H4 (cell line): ENCODE results near the gene GPR132. TPM values are rescaled to one million over a fixed set of nuclear protein-coding genes. Genes with fewer than 3 reads are reported as not detected.

Experiments used
- DNase-seq: peaks from one replicate; pipeline ENCODE4 v3.0.0-alpha.2; 2015; ENCODE audit warnings: low spot score
- total RNA-seq: library from RNA; depleted of rRNA; stranded (reverse); fragments of >200 nt; shearing (Covaris generic); gene quantifications from 2 replicates; pipeline ENCODE4 v1.2.3, GENCODE V29; 2014

Gene GPR132
- total RNA-seq, 1 experiment from 2014 or later, result 0.10 TPM

DNA sequence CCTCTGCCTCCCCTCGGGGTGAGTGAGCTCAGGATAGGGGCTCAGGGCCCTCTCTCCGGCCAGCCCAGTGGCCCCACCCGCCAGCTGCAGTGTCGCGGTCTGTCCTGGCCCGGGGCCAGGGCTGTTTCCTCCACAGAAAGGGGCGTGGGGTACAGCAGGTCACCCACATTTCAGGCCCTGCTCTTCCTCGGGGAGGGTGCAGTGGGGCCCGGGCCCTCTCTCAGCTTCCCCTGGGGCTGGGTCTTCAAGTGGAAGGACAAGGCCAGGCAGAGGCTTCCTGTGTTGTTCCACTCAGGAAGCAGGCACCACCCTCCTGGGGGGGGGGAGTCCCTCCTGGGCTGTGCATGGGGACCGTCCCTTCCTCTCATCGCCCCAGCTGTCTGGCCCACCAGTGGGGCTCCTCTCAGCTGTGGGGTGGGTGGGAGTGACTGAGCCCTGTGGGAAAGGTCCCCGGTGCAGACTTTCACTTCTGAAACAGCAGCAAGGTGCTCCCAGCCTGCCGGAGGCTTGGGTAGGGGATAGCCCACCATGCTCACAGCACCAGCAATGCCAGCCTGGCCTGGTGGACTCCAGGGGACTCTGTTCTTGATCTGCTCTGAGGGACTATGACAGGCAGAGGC is 3.7 kb downstream of the GPR132 start:
- no peak for DNase-seq

- no peak for DNase-seq
These were observed 4.3 kb downstream of the GPR132 start for GRCh38 chr14:105060751-105061427.

DNA sequence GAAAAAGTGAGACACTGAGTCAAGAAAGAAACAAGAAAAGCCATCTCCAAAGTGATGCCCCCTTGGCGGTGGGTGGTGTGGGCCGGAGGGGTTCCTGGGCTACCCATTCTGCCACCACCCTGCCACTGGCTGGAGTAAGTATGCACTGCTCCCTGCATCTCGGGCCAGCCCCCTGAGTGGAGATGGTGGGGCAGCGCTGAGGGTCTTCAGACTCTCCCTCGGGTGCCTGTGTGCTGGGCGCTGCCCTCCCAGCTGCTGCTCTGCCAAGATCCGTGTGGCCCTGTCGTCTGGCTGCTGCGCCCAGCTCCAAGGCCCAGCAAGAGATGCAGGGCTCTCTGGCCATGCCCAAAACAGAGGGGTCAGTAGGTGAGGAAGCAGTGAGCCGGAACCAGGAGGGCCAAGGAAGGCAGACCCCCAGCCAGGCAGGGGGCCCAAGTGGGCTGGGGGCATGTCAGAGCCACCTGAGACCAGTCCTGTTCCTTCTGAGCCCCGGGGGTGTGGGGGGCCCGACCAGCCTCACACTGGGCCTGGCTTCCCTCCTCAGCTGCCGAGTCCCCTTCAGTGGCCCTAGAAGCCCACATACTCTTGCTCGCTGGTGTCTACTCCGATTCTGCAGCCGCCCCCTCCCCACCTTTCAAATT is 5.2 kb downstream of the GPR132 start:
- DNase-seq, result no peak

DNA sequence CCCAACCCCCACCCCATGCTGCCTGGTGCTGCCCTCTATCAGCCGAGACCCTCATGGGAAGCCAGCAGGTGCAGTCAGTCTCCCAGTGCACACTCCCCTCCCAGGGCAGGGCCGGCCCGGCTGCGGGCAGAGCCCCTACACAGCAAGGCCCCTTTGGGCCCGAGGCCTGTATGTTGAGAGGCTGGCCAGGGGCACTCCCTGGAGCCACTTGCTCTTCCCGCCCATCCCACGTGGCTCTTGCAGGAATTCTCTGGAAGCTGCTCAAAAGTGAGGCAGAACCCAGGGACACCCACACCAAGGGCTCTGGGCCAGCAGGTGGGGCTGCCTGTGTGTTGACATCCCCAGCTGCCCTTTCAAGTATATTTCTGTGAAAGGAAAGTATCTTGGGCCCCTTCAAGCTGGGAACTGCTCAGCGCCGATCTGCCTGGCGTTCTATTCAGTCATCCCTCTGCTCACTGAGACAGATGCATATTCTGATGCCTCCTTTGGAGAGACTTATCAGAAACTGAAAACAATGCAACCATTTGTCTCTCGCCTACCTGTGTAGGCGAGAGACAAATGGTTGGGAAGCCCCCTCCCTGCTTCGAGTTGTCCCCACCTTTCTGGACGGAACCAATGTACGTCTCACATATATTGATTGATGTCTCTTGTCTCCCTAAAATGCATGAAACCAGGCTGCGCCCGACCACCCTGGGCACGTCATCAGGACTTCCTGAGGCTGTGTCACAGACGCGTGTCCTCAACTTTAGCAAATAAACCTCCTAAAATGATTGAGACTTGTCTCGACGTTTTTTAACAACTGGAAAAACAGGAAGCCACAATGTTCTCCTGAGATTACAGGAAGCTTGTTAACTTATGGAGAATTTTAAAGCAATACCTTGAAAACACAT is 6.0 kb downstream of the GPR132 start:
- no peak for DNase-seq

- no peak for DNase-seq
These were observed 6.7 kb downstream of the GPR132 start for GRCh38 chr14:105058521-105059034.

GRCh38 chr14:105056303-105056831 is 8.9 kb downstream of the GPR132 start:
- DNase-seq, result no peak

- DNase-seq, result no peak
These were observed 9.4 kb downstream of the GPR132 start for GRCh38 chr14:105055736-105056302.

DNA sequence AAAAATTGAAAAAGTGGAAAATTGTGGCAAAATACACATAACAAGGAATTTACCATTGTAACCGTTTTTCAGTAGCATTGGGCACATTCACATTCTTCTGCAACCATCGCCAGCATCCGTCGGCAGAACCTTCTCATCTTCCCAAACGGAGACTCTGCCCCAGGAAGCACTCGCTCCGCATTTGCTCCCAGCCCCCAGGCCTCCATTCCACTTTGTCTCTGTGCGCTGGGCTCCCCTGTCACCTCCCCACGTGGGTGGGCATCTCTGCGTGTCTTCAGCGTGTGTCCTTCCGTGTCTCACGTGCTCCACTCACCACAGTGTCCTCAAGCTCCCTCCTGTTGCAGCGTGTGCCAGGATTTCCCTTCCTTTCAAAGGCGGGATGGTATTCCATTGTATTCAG is 9.9 kb downstream of the GPR132 start:
- no peak for DNase-seq

- DNase-seq, result no peak
These were observed 11.2 kb downstream of the GPR132 start for GRCh38 chr14:105053996-105054395.

GRCh38 chr14:105053421-105053820 is 11.8 kb downstream of the GPR132 start:
- DNase-seq, result no peak

- no peak for DNase-seq
These were observed 13.1 kb downstream of the GPR132 start for GRCh38 chr14:105052110-105052458.

GRCh38 chr14:105051182-105052109 is 13.8 kb downstream of the GPR132 start:
- no peak for DNase-seq

- peak; percentile 70 for DNase-seq
These were observed 14.7 kb downstream of the GPR132 start for GRCh38 chr14:105050551-105050897.

- DNase-seq, result no peak
These were observed 15.3 kb downstream of the GPR132 start for GRCh38 chr14:105049753-105050550.

DNA sequence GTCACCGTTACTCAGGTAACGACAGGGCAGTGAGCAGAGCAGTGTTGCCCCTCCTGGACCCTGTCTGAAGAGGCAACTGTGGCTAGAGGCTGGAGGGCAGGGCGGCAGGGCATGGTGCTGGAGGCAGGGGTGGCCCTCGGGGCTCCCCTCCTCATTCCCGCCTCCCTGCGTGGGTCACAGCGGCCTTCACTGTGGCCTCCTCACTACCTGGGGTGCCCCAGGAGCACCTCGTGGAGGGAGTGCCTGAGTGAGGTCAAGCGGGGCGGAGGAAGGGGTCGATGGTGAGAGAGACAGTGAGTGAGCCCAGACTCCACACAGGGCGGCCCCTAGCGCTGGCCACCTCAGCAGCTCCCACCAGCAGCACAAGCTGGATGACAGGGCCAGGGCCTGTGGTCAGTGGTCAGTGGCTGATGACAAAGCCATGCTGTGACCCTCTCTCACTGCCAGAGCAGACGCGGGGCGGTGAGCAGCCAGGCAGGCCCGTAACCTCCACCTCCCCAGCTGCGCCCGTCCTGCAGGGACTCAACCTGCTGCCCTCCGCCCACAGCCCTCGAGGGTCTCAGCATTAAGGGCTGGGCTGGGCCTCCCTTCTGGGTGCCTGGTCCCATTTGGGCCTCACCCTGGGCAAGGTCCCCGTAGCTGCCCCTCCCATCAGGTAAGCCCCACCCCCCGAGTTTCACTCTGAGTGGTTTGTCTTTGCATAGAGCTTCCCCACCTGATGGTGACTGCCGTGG is 17.8 kb downstream of the GPR132 start:
- no peak for DNase-seq

DNA sequence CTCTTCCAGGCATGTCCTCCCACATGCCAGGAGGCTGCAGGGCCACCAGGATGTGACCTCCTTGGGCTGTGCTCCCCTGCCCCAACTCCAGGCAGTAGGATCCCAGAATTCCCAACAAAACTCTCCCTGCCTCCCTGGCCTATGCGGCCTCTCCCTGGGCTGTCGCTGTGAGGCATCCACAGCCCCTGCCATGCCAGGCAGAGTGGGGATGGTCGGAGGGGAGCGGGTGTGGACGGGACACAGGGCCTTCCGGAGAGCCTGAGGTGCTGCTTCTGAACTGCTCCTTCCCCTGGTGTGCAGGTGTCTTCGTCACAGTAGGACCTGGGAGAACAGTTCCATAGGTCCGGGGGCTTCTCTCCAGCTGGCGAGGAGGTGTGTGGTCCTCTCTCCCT is 18.3 kb downstream of the GPR132 start:
- DNase-seq, result no peak

GRCh38 chr14:105045710-105046326 is 19.4 kb downstream of the GPR132 start:
- DNase-seq, result peak; percentile 57

GRCh38 chr14:105043641-105044040 is 21.6 kb downstream of the GPR132 start:
- DNase-seq, result no peak
